OCI-LY1 (cell line): ENCODE data around the gene CATSPERZ.

Experiments used
- CTCF ChIP-seq: fragments of 200-600 bp; sonication (generic), shearing (Covaris generic); IDR thresholded peaks from 2 replicates; pipeline ENCODE4 v1.5.1; 2017; ENCODE audit warnings: mild to moderate bottlenecking, antibody characterized with exemption, low read length, moderate library complexity, mixed read lengths
- EZH2 ChIP-seq: fragments of 200-600 bp; sonication (generic), shearing (Covaris generic); IDR thresholded peaks from 2 replicates; pipeline ENCODE4 v1.8.0; 2017; ENCODE audit warnings: borderline replicate concordance, mixed run types, mild to moderate bottlenecking, antibody characterized with exemption, low read length, moderate library complexity, mixed read lengths

GRCh38 chr11:64349404-64349803, 49.2 kb downstream of the CATSPERZ start:
- no peak for TF ChIP-seq CTCF
- no peak for TF ChIP-seq EZH2
